HG03280 (cell line): Measurements from ENCODE around the gene TINCR.

Source experiments
- ATAC-seq: cut with Tn5 transposase; IDR thresholded peaks from one replicate; pipeline ENCODE4 v1.9.1; 2021; ENCODE audit warnings: mild to moderate bottlenecking, moderate library complexity; ENCODE audit not compliant: unreplicated experiment

Gene TINCR

DNA sequence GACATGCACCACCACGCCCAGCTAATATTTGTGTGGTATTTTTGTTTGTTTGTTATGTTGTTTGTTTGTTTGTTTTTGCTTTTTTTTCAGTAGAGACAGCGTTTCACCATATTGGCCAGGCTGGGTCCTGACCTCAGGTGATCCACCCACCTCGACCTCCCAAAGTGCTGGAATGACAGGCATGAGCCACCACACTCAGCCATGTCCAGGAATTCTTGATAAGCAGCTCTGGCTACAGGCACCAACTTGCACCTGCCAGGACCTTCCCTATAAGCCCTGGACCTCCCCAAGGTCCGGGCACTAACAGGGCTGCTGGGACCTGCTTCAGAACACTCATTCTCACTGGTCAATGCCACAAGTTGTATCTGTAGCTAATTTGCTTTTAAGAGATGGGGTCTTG, 48.7 kb downstream of the TINCR start:
- no peak for ATAC-seq

DNA sequence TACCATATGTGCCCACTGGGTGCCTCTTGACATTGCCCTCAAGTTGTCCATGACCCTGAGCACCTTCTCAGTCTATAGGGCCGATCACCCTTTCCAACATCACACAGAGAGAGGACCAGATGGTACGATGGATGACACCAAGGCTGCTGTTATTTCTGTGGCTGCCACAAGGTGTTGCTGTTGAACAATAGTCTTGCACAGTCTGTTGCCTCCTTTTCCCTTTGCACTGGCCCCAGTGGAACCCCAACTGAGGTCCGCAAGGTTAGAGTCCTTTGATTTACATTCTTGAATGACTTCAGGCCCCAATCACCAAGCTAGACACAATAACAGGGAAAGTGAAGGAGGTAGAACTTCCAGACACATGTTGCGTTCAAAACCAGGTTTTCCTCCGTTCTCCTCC, 52.0 kb downstream of the TINCR start:
- no peak for ATAC-seq

DNA sequence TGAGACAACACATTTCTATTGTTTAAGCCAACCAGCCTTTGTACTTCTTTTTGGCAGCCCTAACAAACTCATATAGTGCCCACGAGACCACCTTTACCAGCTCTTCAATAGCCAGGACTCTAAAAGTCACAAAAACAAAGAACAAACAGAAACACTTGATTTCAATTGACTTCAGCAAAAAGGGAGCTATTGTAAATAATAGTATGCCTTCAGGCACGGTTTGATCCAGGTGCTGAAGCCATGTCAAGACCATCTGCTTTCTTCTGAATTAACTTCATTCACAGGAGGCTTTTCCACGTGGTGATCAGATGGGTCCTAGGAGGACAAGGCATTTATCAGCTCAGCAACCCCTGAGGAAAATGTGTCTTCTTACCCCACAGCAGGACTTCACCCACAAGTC, 53.8 kb downstream of the TINCR start:
- no peak for ATAC-seq

DNA sequence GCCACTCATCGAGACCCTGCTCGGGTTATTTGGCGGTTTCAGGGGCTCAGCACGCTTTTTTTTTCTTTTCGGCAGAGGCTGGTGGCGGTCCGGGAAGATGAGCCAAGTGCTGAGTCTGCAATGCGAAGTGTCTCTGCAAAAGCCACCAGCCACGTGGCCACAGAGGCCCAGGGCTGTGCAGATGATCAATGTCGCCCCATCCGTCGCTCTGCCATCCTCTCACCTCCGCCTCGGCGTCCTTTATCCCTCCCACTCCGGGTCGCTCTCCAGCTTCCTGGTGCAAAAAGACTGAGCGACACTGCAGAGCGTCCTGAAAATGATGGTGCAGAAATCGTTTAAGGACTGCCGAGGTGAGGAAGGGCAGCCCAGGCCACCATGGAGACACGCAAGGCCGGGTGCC, 55.0 kb downstream of the TINCR start:
- no peak for ATAC-seq
